ENCODE results near the gene IRS1. TPM values are rescaled to one million over a fixed set of nuclear protein-coding genes. Genes with fewer than 3 reads are reported as not detected.
"Not testable (repeated sequence)": the region's sequence is repeated elsewhere in the genome, so short reads cannot be mapped to it uniquely, and the experiment has no call there.

IRS1 gene
- total RNA-seq (2014; rRNA removed; shearing (Covaris generic)), result 12.6 and 13.3 TPM in 2 replicates

GRCh38 chr2:226799211-226799975 lies at the start of gene IRS1:
TSS of gene IRS1 (minus strand) at chr2:226799820. CDS start at chr2:226798738, 1,082 bp downstream.
- peak; percentile 76 for DNase-seq (ENCODE audit: low read depth)

- DNase-seq (ENCODE audit: low read depth), result no peak
Measured at GRCh38 chr2:226849349-226849748, 49.7 kb upstream of the IRS1 start.

- DNase-seq (ENCODE audit: low read depth), result no peak
Measured at GRCh38 chr2:226847511-226847910, 47.9 kb upstream of the IRS1 start.

- DNase-seq (ENCODE audit: low read depth), result no peak
Measured at GRCh38 chr2:226847090-226847489, 47.5 kb upstream of the IRS1 start.

- DNase-seq (ENCODE audit: low read depth), result no peak
Measured at GRCh38 chr2:226845386-226846116, 45.9 kb upstream of the IRS1 start.

- not testable (repeated sequence) for DNase-seq (ENCODE audit: low read depth)
Measured at GRCh38 chr2:226843001-226843400, 43.4 kb upstream of the IRS1 start.

- DNase-seq (ENCODE audit: low read depth), result no peak
Measured at GRCh38 chr2:226839951-226840350, 40.3 kb upstream of the IRS1 start.

GRCh38 chr2:226839161-226839560 lies 39.5 kb upstream of the IRS1 start:
- no peak for DNase-seq (ENCODE audit: low read depth)

GRCh38 chr2:226838722-226839121 lies 39.1 kb upstream of the IRS1 start:
- DNase-seq (ENCODE audit: low read depth), result peak; percentile 2

- peak; percentile 9 for DNase-seq (ENCODE audit: low read depth)
Measured at GRCh38 chr2:226837787-226838603, 38.4 kb upstream of the IRS1 start.

- DNase-seq (ENCODE audit: low read depth), result no peak
Measured at GRCh38 chr2:226837334-226837733, 37.7 kb upstream of the IRS1 start.

- DNase-seq (ENCODE audit: low read depth), result no peak
Measured at GRCh38 chr2:226836548-226836885, 36.9 kb upstream of the IRS1 start.

- peak; percentile 92 for DNase-seq (ENCODE audit: low read depth)
Measured at GRCh38 chr2:226835796-226836547, 36.4 kb upstream of the IRS1 start, which contains the start of gene RHBDD1. TSS of gene RHBDD1 (plus strand) at chr2:226836054. CDS start at chr2:226864694, 28,640 bp downstream.

GRCh38 chr2:226835420-226835795 lies 35.8 kb upstream of the IRS1 start:
- no peak for DNase-seq (ENCODE audit: low read depth)

- DNase-seq (ENCODE audit: low read depth), result not testable (repeated sequence)
Measured at GRCh38 chr2:226834880-226835279, 35.3 kb upstream of the IRS1 start.

- DNase-seq (ENCODE audit: low read depth), result no peak
Measured at GRCh38 chr2:226832061-226832460, 32.4 kb upstream of the IRS1 start.

GRCh38 chr2:226831266-226831665 lies 31.6 kb upstream of the IRS1 start:
- DNase-seq (ENCODE audit: low read depth), result no peak

- DNase-seq (ENCODE audit: low read depth), result no peak
Measured at GRCh38 chr2:226829721-226830631, 30.4 kb upstream of the IRS1 start.

- no peak for DNase-seq (ENCODE audit: low read depth)
Measured at GRCh38 chr2:226828191-226828590, 28.6 kb upstream of the IRS1 start.

GRCh38 chr2:226825056-226825455 lies 25.4 kb upstream of the IRS1 start:
- no peak for DNase-seq (ENCODE audit: low read depth)

Data from M059J (cell line).